ENCODE results near the gene HCRT.

DNA sequence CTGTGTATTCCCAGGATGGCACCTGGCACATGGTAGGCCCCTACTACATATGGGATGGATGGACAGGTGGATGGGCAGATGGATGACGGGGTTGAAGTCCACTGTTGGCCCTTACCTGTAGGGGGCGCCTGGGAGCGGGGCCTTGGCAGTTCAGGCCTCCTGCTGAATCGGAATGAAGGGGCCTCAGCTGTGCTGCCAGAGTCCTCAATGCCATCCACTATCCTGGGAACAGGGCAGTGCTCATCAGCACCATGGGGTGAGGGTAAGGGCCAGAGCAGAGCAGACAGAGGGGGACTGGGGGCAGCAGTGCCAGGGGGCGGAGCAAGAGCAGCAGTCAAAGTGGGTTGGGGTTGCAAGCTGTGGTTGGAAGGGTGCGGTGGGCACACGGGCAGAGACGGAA is 22.1 kb downstream of the HCRT start:
- TF ChIP-seq, protein P1, sequence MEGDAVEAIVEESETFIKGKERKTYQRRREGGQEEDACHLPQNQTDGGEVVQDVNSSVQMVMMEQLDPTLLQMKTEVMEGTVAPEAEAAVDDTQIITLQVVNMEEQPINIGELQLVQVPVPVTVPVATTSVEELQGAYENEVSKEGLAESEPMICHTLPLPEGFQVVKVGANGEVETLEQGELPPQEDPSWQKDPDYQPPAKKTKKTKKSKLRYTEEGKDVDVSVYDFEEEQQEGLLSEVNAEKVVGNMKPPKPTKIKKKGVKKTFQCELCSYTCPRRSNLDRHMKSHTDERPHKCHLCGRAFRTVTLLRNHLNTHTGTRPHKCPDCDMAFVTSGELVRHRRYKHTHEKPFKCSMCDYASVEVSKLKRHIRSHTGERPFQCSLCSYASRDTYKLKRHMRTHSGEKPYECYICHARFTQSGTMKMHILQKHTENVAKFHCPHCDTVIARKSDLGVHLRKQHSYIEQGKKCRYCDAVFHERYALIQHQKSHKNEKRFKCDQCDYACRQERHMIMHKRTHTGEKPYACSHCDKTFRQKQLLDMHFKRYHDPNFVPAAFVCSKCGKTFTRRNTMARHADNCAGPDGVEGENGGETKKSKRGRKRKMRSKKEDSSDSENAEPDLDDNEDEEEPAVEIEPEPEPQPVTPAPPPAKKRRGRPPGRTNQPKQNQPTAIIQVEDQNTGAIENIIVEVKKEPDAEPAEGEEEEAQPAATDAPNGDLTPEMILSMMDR (IDR thresholded peaks at IDR 0.05; ENCODE audit: low read length), result peak; percentile 67
- no peak for TF ChIP-seq EZH2 (optimal IDR thresholded peaks at IDR 0.05; ENCODE audit: low read depth, low read length)
